Measurements from ENCODE around the gene DNAH1. TPM values are rescaled to one million over a fixed set of nuclear protein-coding genes. Genes with fewer than 3 reads are reported as not detected.
"Not testable (repeated sequence)": the region's sequence is repeated elsewhere in the genome, so short reads cannot be mapped to it uniquely, and the experiment has no call there.

Gene DNAH1
- total RNA-seq, 1 donor from 2014 or later, result 0.80 TPM

DNA sequence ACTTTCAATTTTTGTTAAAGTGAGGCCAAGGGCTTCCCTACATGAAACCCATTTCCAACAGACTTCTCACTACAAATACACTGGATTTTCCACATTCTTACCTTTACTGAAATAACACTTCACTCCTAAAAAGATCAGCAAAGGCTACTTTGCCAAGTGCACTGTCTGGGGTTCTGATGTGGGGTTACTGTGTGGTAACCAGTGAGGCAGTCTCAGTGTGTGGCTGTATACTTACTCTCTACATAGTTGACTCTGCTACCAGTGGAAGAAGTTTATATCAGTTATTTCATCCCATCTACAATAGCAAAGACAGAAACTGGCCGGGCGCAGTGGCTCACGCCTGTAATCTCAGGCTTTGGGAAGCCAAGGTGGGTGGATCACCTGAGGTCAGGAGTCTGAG is 43.3 kb upstream of the DNAH1 start:
- H3K27me3 Mint-ChIP-seq (ENCODE audit: insufficient read depth, low read depth), result peaks cover 10% of the 10 kb centered on the region
- H3K9me3 Mint-ChIP-seq, result no peaks in the 10 kb centered on the region
- H3K9ac ChIP-seq, result no peak overlapping the region
- peaks cover 96% of the 10 kb centered on the region for H4K20me1 ChIP-seq (ENCODE audit: low read depth)
- no peaks in the 10 kb centered on the region for H3K27me3 ChIP-seq
- H3K27ac ChIP-seq, result no peak overlapping the region
- no peak overlapping the region for H3K27ac Mint-ChIP-seq
- no peak for TF ChIP-seq EZH2phosphoT487 (IDR thresholded peaks at IDR 0.05)
- no peak for TF ChIP-seq CTCF (IDR thresholded peaks at IDR 0.05)
- no peak for TF ChIP-seq EZH2 (IDR thresholded peaks at IDR 0.05)
- peaks cover 16% of the 10 kb centered on the region for H3K4me1 ChIP-seq
- no peak overlapping the region for H3K4me3 ChIP-seq
- no peaks in the 10 kb centered on the region for H3K9me3 ChIP-seq (ENCODE audit: low read depth)
- no peak overlapping the region for H3K4me3 Mint-ChIP-seq
- no peak for DNase-seq (ENCODE audit: low spot score)
- H2AFZ ChIP-seq (replicated peaks), result no peak overlapping the region
- H3F3A ChIP-seq (ENCODE audit: low read depth), result peaks cover 8% of the 10 kb centered on the region
- H3K4me1 Mint-ChIP-seq, result peaks cover 23% of the 10 kb centered on the region
- peaks cover 25% of the 10 kb centered on the region for H3K36me3 Mint-ChIP-seq
- peaks cover under 1% of the 10 kb centered on the region for H3K36me3 ChIP-seq
- H3K79me2 ChIP-seq (ENCODE audit: low read depth), result peaks cover 99% of the 10 kb centered on the region
- H3K4me2 ChIP-seq, result no peak overlapping the region

DNA sequence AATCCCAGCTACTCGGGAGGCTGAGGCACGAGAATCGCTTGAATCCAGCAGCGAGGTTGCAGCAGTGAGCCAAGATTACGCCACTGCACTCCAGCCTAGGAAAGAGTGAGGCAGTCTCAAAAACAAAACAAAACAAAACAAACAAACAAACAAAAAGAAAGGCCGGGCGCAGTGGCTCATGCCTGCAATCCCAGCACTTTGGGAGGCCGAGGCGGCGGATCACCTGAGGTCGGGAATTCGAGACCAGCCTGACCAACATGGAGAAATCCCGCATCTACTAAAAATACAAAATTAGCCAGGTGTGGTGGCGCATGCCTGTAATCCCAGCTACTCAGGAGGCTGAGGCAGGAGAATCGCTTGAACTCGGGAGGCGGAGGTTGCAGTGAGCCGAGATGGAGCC is 41.3 kb upstream of the DNAH1 start:
- Histone ChIP-seq H3K4me1 (peaks cover 24% of the 10 kb centered on the region), H3K79me2 (ENCODE audit: low read depth) (peaks cover 84% of the 10 kb centered on the region), H3F3A (ENCODE audit: low read depth) (peaks cover 20% of the 10 kb centered on the region), H4K20me1 (ENCODE audit: low read depth) (peaks cover 80% of the 10 kb centered on the region)
- H3K9ac ChIP-seq; H3K27me3 ChIP-seq; H3K27ac Mint-ChIP-seq; DNase-seq (ENCODE audit: low spot score); H3K9me3 Mint-ChIP-seq; H3K4me2 ChIP-seq; H3K4me3 ChIP-seq; H3K9me3 ChIP-seq (ENCODE audit: low read depth); H3K36me3 ChIP-seq; H2AFZ ChIP-seq (replicated peaks); H3K4me3 Mint-ChIP-seq; H3K27ac ChIP-seq: not testable (repeated sequence)
- Mint-ChIP-seq H3K27me3 (ENCODE audit: insufficient read depth, low read depth) (peaks cover 10% of the 10 kb centered on the region), H3K4me1 (peaks cover 30% of the 10 kb centered on the region), H3K36me3 (peaks cover 20% of the 10 kb centered on the region)

DNA sequence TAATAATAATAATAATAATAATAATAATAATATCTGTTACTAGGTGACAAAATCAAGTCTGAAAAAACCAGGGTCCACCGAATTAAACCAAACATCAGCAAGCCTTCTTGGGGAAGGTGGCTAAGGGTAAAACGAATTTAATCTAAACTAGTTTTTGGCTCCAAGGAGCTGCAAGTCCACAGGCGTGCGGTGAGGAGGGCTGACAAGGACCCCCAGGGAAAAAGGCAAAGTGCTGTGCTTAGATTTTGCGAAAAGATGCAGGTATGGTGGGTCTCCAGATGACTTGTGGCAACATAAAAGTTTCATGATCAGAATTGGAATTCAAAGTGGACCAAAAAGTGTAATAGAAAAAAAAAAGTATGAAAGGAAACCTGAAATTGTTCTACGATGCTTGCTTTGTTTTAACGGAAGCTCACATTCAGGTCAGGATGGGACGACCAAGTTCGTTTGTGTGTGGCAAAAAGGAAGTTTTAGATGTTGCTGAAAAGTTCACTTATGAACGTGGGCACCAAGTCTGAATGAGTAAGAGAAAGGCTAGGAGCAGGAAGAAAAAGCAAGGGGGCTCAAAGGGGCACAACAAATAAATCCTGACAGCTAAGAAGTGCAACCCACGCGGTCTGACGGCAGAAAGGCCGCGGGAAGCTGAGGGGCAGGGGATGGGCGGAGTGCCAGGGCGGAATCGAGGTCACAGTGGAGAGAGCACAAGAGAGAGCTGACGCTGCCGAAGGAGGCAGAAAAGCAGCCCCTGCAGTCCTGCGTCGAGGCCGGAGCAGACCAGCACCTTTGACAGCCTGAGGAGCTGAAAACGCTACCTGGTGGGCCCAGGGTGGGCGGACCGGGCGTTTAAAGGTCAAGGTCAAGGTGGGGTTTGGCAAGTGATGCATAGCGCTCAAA is 38.8 kb upstream of the DNAH1 start:
- Mint-ChIP-seq H3K36me3 (peaks cover 13% of the 10 kb centered on the region), H3K4me1 (peaks cover 38% of the 10 kb centered on the region), H3K9me3 (no peaks in the 10 kb centered on the region), H3K4me3 (peak overlapping the region; percentile 96), H3K27me3 (ENCODE audit: insufficient read depth, low read depth) (peaks cover 10% of the 10 kb centered on the region), H3K27ac (peak overlapping the region; percentile 87)
- Histone ChIP-seq H3K79me2 (ENCODE audit: low read depth) (peaks cover 58% of the 10 kb centered on the region), H4K20me1 (ENCODE audit: low read depth) (peaks cover 55% of the 10 kb centered on the region), H3K4me2 (peak overlapping the region; percentile 99), H3K9me3 (ENCODE audit: low read depth) (no peaks in the 10 kb centered on the region), H3K9ac (peak overlapping the region; percentile 93), H3K4me3 (peak overlapping the region; percentile 89), H3K27me3 (no peaks in the 10 kb centered on the region), H3K36me3 (no peaks in the 10 kb centered on the region), H3K4me1 (peaks cover 32% of the 10 kb centered on the region), H3F3A (ENCODE audit: low read depth) (peaks cover 22% of the 10 kb centered on the region), H2AFZ (replicated peaks) (no peak overlapping the region), H3K27ac (peak overlapping the region; percentile 91)
- peak; percentile 58 for DNase-seq (ENCODE audit: low spot score)
- TF ChIP-seq EZH2 (IDR thresholded peaks at IDR 0.05) (no peak), CTCF (IDR thresholded peaks at IDR 0.05) (no peak), EZH2phosphoT487 (IDR thresholded peaks at IDR 0.05) (no peak)

- peaks cover 32% of the 10 kb centered on the region for H3K4me1 ChIP-seq
- Mint-ChIP-seq H3K4me1 (peaks cover 38% of the 10 kb centered on the region), H3K36me3 (peaks cover 13% of the 10 kb centered on the region), H3K27me3 (ENCODE audit: insufficient read depth, low read depth) (peaks cover 10% of the 10 kb centered on the region), H3K4me3 (peak overlapping the region; percentile 96), H3K27ac (peak overlapping the region; percentile 100), H3K9me3 (no peaks in the 10 kb centered on the region)
- H3K4me3 ChIP-seq, result peak overlapping the region; percentile 89
- peaks cover 51% of the 10 kb centered on the region for H3K79me2 ChIP-seq (ENCODE audit: low read depth)
- peak overlapping the region; percentile 99 for H3K4me2 ChIP-seq
- H3K36me3 ChIP-seq, result no peaks in the 10 kb centered on the region
- no peaks in the 10 kb centered on the region for H3K27me3 ChIP-seq
- no peak overlapping the region for H2AFZ ChIP-seq (replicated peaks)
- H3K27ac ChIP-seq, result peak overlapping the region; percentile 91
- peaks cover 22% of the 10 kb centered on the region for H3F3A ChIP-seq (ENCODE audit: low read depth)
- no peaks in the 10 kb centered on the region for H3K9me3 ChIP-seq (ENCODE audit: low read depth)
- peak; percentile 41 for TF ChIP-seq CTCF (IDR thresholded peaks at IDR 0.05)
- TF ChIP-seq EZH2phosphoT487 (IDR thresholded peaks at IDR 0.05), result no peak
- peak overlapping the region; percentile 93 for H3K9ac ChIP-seq
- peaks cover 48% of the 10 kb centered on the region for H4K20me1 ChIP-seq (ENCODE audit: low read depth)
- DNase-seq (ENCODE audit: low spot score), result peak; percentile 81
Observed at GRCh38 chr3:52277972-52278509, 38.1 kb upstream of the DNAH1 start.

Measured in neural progenitor cell (in vitro differentiated cells).